ENCODE results near the gene IFI27L1.

IFI27L1 gene

GRCh38 chr14:94119071-94119470 lies 38.0 kb downstream of the IFI27L1 start:
- TF ChIP-seq CTCF (conservative IDR thresholded peaks at IDR 0.05; ENCODE audit: low read depth, low read length), result no peak
- H3K4me3 ChIP-seq (ENCODE audit: low read depth, low read length), result no peak overlapping the region
- no peak for DNase-seq (ENCODE audit: low read depth)

GRCh38 chr14:94120667-94121340 lies 39.7 kb downstream of the IFI27L1 start:
- no peak for TF ChIP-seq CTCF (conservative IDR thresholded peaks at IDR 0.05; ENCODE audit: low read depth, low read length)
- no peak for DNase-seq (ENCODE audit: low read depth)
- H3K4me3 ChIP-seq (ENCODE audit: low read depth, low read length), result no peak overlapping the region

- no peak for TF ChIP-seq CTCF (conservative IDR thresholded peaks at IDR 0.05; ENCODE audit: low read depth, low read length)
- no peak for DNase-seq (ENCODE audit: low read depth)
- no peak overlapping the region for H3K4me3 ChIP-seq (ENCODE audit: low read depth, low read length)
Measured at GRCh38 chr14:94121485-94121884, 40.4 kb downstream of the IFI27L1 start.

GRCh38 chr14:94122438-94122837 lies 41.3 kb downstream of the IFI27L1 start:
- no peak for TF ChIP-seq CTCF (conservative IDR thresholded peaks at IDR 0.05; ENCODE audit: low read depth, low read length)
- DNase-seq (ENCODE audit: low read depth), result no peak
- H3K4me3 ChIP-seq (ENCODE audit: low read depth, low read length), result no peak overlapping the region

GRCh38 chr14:94123296-94123695 lies 42.2 kb downstream of the IFI27L1 start:
- TF ChIP-seq CTCF (conservative IDR thresholded peaks at IDR 0.05; ENCODE audit: low read depth, low read length), result no peak
- no peak for DNase-seq (ENCODE audit: low read depth)
- no peak overlapping the region for H3K4me3 ChIP-seq (ENCODE audit: low read depth, low read length)

GRCh38 chr14:94123868-94124267 lies 42.8 kb downstream of the IFI27L1 start:
- no peak for TF ChIP-seq CTCF (conservative IDR thresholded peaks at IDR 0.05; ENCODE audit: low read depth, low read length)
- no peak for DNase-seq (ENCODE audit: low read depth)
- H3K4me3 ChIP-seq (ENCODE audit: low read depth, low read length), result no peak overlapping the region
